GM12891 (cell line): ENCODE measurements around the gene NUDT19.

Source experiments
- POLR2A ChIP-seq: IDR thresholded peaks from 2 replicates; pipeline ENCODE4 v1.6.1; 2011; ENCODE audit warnings: low read depth, low read length, control low read depth
- POLR2AphosphoS5 ChIP-seq: IDR thresholded peaks from 2 replicates; pipeline ENCODE4 v1.6.1; 2011; ENCODE audit warnings: low read depth, low read length, control low read depth
- POU2F2 ChIP-seq: IDR thresholded peaks from 2 replicates; pipeline ENCODE4 v1.6.1; 2011; ENCODE audit warnings: low read depth, mild to moderate bottlenecking, control low read depth, low read length, moderate library complexity
- TAF1 ChIP-seq: IDR thresholded peaks from 2 replicates; pipeline ENCODE4 v1.6.1; 2011; ENCODE audit warnings: low read depth, low read length, control low read depth

GRCh38 chr19:32748948-32749347 lies 57.3 kb downstream of the NUDT19 start:
- no peak for TF ChIP-seq TAF1
- no peak for TF ChIP-seq POLR2A
- TF ChIP-seq POLR2AphosphoS5, result no peak
- TF ChIP-seq POU2F2, result no peak
